Ramos (cell line): Measurements from ENCODE around the gene PLSCR4.

Experiments
- in situ Hi-C: fragments of 300-500 bp; cut with MboI; formaldehyde crosslinking; loops from one replicate; pipeline ENCODE4 v1.14.3; 2022; ENCODE audit warnings: low sequenced_read_pairs; ENCODE audit not compliant: unreplicated experiment

Gene PLSCR4

DNA sequence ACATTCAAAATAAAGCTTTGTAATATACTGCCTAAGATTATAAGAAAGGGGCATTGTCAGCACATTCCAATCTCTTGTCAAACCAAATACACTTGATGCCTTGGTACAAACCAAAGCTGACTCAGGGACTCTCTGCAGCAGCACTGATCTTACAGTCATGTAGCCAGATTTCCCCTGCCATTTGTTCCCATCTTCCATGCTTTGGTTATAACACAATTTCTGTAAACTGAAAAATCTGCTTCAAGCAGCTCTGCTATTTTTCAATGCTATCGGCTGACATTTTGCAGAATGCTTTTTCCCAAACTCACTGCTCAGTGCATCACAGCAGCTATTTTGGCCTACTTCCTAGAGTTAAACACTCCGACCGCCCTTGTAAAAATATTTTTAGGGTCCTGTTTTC lies 108.1 kb downstream of the PLSCR4 start:
- in situ Hi-C loops: no loop called here
